Measurements from ENCODE around the gene KCNQ1OT1.

KCNQ1OT1 gene

DNA sequence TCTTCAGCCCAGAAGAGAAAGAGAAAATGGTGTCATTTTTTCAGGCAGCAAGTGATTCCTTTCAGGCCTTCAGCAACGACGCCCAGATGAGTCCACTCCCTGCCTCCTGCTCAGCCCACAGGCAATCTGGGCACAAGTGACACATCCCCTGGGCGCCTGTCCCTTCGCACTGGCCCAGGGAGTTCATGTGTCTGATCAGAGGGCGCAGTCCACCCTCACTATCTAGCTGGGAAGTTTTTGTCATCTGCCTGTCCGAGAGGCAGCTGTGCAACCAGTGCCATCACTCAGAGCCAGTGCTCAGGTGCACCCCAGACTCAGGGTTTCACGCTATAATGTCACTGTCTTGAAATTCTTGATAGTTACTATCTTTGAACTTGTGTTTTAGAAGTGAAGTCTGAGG is 1.4 kb upstream of the KCNQ1OT1 start:
- DNase-seq = no peak

DNA sequence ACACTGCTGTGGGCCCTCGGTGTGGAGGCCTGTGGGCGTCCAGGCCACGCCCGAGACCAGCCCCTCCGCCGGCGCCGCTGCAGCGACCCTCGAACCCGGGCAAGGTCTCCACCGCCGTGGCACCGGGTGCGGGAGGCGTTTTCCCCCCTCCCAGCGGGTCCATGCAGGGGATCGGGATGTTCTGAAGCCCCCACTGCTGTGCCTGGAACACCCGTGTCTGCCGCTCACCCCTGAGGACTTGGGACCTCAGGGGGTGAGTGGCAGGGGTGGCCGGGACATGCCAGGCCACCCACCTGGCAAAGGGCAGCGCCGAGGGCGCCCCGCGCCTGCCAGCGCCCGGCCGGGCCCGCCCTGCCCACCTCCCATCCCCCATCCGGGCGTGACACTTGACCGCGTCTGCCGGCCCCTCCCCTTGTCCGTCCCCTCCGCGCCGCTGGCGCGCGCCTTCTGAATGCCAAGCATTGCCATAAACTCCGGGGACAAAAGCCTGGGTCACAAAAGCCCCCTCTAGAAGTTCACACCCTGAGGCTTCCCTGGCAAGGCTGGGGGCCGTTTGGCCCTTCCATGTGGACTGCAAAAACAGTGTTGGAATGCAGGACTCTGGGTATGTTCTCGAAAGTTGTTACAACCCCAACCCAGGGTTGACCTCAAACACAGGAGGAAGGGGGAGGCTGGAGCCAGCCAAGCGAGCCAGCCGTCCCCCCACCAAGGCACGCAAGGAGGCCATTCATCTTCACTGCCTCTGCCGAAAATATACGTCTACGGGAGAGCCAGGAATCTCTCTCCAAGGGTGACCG is 819 bp upstream of the KCNQ1OT1 start:
- DNase-seq = peak in 1 of 2 experiments; percentile 20

DNA sequence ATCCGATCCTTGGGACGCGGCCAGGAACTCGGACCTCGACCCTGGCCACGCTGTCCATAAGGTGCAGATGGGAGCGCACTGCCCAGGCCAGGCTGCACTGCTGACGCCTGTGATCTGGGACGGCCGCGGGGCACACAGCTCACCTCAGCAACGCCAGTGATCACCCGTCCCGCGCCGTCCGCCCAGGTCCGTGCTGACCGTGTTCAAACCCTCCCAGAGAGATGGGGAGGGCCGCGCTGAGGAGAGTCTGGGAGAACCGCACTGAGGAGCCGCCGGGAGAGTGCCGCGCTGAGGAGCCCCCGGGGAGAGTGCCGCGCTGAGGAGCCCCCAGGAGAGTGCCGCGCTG is 636 bp downstream of the KCNQ1OT1 start:
- no peak for DNase-seq

DNA sequence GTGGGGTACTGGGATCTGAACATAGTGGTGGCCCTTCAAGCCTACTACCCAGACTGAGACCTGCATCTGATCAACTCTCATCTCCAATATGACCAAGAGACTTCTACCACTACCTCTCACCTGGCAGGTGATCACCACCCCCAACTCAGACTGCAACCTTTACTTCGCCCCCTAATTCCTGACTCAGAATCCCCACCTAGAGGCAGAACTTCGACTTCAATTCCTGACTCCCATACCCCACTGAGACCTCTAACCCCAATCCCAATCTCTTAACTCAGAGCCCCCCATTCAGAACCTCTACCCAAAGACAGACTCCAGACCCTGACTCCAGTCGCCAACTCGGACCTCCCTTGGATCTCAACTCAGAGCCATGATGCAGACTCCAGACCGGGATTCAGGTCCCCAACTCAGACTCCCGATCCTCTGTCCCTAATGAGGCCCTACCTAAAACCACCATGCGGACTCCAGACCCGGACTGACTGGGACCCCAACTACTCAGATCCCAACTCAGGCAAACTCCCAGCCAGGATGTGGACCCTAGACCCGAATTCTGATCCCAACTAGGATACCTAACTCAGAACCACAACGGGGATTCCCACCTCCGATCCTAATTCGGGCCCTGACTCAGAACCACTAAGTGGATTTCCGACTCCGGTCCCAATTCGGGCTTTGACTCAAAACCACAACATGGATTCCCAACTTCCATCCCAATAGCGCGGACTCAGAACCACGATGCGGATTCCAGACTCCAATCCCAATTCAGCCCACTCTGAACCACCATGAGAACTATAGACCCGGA is 1.2 kb downstream of the KCNQ1OT1 start:
- DNase-seq = no peak

DNA sequence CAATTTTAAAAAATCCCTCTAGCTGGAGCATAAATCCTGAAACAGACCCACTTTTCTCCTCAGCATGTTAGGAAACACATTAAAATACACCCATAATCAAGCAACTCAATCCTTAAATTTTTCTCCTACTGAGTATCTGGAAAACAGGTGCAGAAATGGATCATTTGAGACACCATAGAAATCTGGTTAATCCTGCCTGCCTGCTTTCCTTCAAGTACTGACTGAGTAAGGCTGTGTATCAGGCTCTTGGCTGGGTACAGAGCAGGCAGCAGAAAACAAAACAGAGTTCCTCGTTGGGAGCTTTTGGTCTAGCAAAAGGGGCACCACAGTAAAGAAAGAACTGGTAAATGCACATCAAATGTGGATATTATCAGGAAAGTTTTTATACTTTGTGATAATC is 1.9 kb downstream of the KCNQ1OT1 start:
- no peak for DNase-seq

DNA sequence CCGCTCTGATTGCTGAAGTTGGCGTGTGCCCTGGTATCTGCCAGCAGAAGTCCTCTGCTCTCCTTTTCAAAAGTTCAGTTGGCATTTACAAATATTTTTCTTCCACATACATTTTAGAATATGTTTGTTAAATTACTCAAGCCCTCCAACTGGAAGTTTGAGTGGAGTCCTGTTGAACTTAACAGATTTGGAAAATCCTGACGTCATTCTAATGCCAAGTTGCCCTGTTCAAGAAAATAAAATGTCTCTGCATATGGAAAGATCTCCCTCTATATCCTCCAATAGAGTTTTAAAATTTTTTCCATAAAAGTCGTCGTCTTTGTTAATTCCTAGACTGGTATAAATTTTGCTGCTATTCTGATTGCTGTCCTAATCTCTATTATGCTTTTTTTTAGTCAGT is 3.3 kb downstream of the KCNQ1OT1 start:
- DNase-seq = no peak

DNA sequence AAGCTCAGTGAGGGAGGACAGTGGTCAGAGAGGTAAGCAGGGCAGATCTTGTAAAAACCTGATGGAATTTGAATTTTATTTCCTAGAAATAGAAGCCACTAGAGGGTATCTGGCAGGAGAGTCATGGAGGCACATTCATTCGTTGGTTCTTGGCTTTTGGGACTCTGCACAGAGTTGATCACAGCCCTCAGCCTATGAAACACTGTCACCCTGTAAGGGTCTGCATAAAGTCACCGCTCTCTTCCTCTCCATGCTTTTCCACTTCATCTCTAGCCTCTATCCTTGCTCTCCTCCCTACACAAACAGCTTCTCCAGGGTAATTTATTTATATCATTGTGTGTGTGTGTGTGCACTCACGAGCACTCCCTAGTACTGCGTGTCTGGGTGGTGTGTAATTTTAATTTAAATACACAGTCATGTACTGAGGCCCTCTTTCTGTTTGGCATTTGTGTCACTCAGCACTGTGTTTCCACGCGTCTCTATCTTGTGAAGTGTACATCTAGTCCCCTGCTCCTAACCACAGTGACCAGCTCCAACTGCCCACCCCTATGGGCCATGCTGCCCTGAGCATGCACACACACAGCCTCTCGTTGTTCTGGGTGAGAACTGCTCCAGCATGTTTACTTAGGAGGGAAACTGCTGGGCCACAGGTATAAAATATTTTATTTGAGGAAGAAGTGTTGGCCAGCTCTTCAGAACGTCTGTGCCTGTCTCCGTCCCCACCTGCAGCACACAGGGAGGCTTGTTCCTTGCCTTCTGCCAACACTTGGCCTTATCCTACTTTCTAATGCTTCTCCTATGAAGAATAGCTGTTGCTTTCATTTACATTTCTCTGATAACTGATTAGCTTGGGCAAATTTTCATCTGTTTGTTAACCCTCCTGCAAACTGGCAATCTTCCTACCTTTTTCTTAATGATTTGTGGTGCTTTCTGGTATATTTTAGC is 4.5 kb downstream of the KCNQ1OT1 start:
- DNase-seq = no peak

DNA sequence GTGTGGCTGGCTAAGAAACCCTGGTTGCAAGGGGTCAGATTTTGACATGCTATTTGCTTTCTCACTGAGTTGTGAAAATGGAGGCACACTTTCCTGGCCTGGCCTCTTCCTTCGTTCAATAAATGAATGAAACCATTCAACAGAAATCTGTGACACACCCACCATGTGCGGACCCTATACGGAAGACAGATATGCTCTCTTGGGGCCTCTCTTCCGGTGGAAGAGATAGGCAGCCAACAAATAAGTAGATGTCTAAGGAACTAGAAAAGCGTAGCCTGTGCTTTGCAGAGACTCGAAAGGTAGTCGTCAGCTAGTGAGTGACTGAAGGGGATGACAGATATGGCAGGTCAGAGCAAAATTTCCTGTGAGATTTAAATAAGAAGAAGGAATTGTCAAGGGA is 5.3 kb downstream of the KCNQ1OT1 start:
- no peak for DNase-seq

DNA sequence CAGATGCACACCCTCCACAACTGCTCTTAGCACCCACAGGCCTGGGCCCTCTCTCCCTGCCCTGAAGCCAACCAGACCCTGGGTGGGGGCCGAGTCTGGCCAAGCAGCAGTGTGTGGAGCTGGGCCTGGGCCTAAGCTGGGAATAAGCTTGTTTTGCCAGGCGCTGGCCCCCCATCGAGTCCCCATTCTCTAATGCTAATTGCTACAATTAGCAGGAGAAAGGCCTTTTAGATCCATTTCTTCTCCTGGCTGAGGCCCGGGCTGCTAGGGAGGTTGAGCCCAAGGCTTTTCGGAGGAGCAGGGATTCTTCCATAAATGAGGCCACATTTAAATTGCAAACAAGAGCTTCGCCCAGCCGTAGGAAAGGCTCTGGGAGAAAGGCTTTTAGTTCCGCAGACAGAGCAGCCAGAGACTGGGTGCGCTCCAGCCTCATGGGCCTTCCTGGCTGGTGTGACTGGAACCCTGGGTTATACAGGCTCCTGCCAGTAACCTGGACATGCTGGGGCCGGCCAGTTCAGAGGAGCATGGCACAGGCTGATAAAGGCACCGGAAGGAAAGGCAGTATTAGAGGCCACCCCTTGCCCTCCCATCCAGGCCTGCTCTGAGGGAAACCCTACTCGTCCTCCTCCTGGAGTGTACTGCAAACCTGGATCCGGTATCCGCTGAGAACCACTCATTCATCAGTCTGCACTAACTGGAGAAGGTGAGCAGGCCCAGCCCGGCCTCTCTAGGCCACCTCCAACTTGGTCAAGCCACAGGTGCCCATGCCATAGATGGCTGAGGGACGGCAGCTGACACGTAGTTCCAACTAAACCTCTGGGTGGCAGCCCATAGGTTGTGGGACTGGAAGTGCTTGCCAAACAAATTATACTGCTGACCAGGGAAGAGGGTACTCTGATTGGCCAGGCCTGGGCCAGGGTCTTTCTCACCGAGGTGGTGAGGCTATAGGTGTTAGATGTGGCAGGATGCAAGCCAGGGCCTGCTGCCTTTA is 6.2 kb downstream of the KCNQ1OT1 start:
- DNase-seq = no peak

DNA sequence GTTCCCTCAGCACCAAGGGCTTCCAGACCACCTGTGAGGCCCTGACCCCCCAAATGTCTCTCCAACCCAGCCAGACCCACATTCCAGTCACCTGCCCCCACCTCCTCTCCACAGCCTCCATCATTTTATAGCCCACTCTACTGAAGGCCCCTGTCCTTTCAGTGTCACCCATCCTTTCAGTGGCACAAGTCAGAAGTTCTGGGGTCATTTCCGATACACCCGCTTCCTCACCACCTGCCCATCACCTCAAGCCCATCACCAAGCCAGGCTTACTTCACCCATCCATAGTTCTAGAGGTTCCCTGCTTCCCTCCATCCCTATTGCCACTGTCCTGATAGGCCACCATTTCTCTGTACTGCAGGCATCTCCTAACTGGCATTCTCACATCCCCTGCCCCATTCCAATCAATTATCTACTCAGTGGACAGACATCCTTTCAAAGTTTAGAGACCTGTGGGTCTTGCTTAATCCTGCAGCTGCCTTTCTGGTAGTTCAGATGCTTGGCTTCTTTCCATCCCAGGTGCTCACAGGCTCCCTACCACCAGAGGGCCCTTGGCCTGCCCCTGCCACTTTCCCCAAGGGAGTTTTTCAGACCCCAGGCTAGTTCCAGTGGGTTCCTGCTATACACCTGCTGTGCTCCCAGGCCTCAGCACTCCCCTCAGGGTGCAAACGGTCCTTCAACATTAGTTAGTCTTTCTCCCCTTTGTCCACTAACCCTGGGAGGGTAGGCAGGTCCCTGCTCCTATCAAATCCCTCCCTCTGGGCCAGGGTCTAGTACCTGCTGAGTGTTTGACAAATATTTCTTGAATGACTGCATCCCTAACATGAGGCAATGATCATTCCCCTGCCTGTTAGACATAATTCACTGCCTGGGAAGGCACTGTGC is 7.6 kb downstream of the KCNQ1OT1 start:
- DNase-seq = no peak

DNA sequence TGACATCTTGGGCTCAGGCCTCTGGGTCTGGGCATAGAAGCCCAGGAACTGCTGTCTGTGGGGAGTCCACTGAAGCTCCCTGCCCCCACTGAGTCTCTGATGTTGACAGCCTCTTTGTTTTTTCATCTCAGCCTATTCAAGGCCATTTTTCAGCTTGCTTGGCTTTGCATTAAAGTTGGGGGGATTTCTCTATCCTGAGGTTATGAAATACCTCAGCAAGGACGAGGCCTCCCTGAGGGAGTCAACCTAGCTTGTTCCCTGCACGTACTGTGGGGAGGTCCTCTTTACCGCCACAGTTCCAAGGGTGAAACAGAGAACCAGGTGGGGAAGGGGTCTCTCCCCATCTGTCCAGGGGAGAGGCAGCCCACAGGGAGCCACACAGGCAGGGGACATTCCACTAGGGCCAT is 8.4 kb downstream of the KCNQ1OT1 start:
- DNase-seq = no peak

DNA sequence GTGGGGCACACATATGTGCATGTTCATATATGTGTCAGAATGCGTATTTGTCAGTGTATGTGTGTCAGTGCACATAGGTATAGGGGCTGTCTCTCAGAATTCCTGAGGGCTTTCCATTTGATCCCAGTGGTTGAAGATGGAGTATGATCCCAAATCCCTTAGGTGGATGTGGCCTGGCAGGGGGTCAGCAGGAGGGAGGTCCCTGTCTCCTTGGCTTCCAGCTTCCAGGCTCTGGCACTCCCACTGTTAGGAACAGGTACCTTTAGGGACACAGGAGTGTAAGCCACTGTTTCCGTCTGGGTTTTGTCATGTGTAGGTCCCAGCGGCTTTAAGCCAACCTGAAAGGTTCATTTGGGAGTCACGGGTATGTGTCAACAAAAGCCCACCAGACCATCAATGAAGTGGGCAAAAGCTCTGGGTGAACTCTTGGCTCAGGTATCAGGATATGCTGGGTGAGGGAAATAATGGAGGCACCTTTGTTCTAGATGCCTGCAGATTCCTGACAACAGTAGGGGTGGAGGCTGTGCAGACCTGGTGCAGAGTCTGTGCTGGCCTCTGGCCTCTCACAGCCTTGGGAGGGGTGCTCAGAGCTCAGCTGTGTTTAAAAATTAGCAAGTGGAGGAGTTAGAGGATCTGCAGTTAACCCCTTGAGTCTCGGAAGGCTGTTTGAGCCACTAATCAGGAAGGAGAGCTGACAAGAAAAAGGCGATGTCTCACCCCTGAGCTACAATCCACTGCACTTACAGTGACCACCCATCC is 9.0 kb downstream of the KCNQ1OT1 start:
- no peak for DNase-seq

DNA sequence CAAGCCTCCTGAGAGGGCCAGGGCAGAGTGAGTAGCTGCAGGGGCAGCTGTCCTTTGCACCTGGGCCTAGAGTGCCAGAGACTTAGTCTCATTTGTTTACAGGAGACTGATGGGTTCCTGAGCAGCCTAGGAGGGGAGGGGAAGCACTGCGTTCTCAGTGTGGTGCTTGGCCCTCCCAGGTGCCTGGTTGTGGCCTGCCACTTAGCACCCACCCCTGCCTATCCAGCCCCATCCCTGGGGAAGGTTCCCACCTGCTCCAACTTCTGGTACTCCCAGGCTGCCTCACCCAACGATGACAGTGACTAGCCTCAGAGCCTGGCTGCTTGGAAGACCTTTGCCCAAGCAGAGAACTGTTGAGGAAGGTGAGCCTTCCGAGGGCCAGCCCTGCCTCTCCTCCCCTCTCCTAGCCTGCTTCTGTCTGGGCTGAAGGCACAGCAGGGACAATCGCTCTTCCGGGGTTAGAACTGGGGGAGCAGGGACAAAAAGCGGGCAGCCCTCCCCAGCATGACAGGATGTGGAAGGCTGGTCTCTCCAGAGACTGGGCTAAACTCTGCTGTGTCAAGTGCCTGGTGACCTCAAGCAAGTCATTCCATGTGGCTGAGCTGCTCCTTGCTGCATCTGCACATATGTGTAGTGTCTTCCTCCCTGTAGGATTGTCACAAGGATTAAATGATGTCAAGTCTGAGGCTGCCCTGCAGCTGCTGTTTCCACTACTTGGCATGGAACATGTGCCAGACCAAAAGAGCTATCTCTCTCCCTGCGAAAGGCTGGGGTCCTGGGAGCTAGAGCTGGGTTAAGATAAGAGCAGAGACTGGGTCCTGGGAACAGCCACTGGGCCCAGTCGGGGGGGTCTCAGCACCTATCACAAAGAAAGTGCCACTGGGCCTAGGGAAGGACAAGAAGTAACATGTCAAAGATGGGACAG is 9.9 kb downstream of the KCNQ1OT1 start:
- no peak for DNase-seq

DNA sequence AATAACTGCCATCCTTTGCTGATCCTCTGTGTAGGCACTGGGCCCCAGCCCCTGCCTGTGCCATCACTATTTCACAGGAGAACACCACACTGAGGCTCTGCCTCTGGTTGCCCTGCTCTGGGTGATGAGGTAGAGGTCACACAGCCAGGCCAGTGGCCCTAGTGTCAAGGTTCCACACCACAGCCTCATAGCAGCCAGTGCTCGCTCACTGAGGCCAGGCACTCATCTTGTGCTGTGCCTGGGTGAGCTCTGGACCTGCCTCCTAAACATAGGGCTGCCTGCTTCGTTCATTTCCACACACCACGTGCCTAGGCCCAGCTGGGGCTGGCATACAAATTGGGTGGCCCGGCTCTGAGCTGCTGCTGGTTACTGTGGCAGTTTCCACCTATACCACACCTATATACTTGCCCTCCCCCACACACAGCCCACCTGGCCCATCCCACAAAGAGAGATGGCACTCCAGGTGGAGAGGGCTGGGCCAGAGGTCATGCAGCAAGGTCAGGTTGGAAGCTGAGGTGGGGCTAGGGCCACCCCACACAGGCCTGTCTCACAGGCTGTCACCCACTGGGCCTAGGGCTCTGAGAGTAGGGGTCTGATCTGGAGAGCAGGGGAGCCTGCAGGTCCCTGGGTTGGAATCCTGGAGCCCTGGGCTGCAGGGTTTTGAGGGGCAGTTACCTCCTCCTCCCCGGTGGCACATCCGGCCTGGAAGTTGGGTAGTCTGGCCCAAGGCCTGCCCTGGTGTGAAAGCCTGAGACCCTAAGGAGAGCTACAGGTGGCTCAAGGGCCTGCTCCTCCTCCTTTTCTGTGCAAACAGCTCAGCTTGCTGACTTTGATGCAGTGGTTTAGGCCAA is 11.2 kb downstream of the KCNQ1OT1 start:
- DNase-seq = no peak

DNA sequence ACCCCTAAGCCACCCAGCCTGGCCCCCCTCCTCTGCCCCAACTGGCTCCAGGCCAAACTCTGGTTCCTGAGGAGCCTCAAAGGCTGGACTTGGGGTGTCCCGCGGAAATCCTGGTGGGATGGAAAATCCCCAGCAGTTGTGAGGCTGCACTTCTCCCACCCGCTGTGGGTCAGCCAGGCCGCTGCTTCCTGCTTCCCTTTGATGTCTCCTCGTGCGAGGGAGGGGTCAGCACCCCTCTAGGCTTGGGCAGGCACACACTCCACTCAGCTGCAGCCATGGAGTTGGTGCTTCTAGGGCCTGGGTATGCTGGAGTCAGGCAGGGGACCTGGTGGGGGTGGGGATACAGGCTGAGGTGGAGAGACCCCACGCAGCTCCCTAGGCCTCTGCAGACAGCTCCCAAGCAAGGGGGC is 12.0 kb downstream of the KCNQ1OT1 start:
- no peak for DNase-seq

DNA sequence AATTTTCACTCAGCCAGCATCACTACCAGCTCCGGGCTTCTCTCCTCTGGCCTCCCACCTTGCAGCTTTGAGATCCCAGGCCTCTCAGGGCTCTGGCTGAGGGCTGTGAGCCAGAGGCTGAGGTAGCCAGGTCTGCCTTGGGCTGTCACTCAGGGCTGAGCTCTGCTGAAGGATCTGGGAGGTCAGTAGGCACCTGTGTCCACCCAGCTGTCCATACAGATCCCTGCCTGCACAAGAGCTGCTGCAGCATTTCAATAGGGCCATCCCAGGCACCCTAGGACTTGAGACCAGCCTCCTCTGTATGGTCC is 12.6 kb downstream of the KCNQ1OT1 start:
- no peak for DNase-seq

DNA sequence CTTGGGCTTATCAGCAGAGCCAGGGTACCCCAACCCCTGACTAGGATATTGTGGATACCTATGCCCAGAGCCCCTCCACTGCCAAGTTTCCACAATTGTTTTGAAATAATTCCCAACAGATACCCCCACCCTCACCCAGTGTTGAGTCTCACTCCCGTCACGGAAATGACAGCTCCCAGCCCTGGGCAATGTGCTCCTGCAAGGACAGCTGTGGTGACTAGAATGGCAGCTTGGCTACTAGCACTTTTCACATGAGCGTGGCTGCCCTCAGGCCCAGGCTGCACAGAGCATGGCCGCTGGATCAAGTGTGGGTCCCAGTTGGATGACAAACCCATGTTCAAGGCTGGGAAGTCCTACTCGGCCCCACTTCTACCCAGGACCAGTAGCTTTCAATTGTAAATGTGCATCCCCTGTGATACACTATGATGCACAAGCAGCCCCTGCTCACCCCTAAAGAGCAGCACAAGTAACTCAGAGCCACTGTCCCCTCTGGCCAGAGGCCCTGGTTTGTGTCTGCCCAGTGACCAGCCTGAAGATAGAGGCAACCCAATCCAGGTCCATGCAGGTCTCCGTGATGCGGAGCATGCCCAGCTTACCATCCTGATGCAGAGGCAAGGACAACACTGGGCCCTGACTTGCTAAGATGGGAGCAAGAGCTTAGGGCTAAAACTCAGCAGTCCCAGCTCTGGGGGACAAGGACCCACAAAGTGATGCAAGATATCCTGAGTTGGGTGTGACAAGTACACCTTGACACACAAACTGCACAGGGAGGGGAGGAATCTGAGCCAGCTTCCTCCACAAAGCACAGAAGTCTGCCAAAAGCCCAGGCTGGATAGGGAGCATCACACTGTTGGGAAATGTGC is 13.2 kb downstream of the KCNQ1OT1 start:
- no peak for DNase-seq

Measured in AML-193 (cell line).